Cardiac muscle cell (in vitro differentiated cells and primary cell): ENCODE data around the gene PIK3R1. TPM values are rescaled to one million over a fixed set of nuclear protein-coding genes. Genes with fewer than 3 reads are reported as not detected.

Experiments
- DNase-seq, 2 donors: peaks; one replicate each; pipeline versions ENCODE4 v3.0.0 to v3.0.0-alpha.2; 2010 to 2017; ENCODE audit warnings: low read depth in 1 of 2, low spot score in 1 of 2
- H3K27ac ChIP-seq: fragments of 200-600 bp; sonication (generic); 2 replicates; pipeline ENCODE4 v1.5.1; 2016
- H3K27me3 ChIP-seq: fragments of 200-600 bp; sonication (generic); 2 replicates; pipeline ENCODE4 v1.6.0; 2016; ENCODE audit warnings: control low read depth
- H3K36me3 ChIP-seq: fragments of 200-600 bp; sonication (generic); 2 replicates; pipeline ENCODE4 v1.5.1; 2016; ENCODE audit warnings: control low read depth
- H3K4me1 ChIP-seq: fragments of 200-600 bp; sonication (generic); 2 replicates; pipeline ENCODE4 v1.8.1; 2017; ENCODE audit warnings: low read depth, mild to moderate bottlenecking, mixed run types
- H3K4me3 ChIP-seq: fragments of 200-600 bp; sonication (generic); 2 replicates; pipeline ENCODE4 v1.5.1; 2016; ENCODE audit warnings: mild to moderate bottlenecking
- H3K9me3 ChIP-seq: fragments of 200-600 bp; sonication (generic); 2 replicates; pipeline ENCODE4 v1.5.1; 2017; ENCODE audit warnings: low read depth, mild to moderate bottlenecking, control low read depth
- CTCF ChIP-seq: IDR thresholded peaks from 2 replicates; pipeline ENCODE4 v1.5.1; 2012; ENCODE audit warnings: low read depth, mild to moderate bottlenecking, low read length
- polyA plus RNA-seq: library from polyadenylated mRNA; unstranded; fragments of >200 nt; fragmentation: Nextera tagmentation; extraction: Ambion mirVana; gene quantifications from 2 replicates; pipeline ENCODE4 v1.2.1, GENCODE V29; 2016
- total RNA-seq: library from RNA; depleted of rRNA; stranded (reverse); fragments of >200 nt; gene quantifications from 2 replicates; pipeline ENCODE4 v1.2.3, GENCODE V29; 2016

PIK3R1 gene
- total and polyA plus RNA-seq, 2 experiments from 2014 or later: 15.1 to 17.5 TPM

- no peak for TF ChIP-seq CTCF
- Histone ChIP-seq H3K27ac (no peak overlapping the region), H3K36me3 (no peaks in the 10 kb centered on the region), H3K9me3 (no peaks in the 10 kb centered on the region), H3K4me1 (peaks cover 18% of the 10 kb centered on the region), H3K27me3 (no peaks in the 10 kb centered on the region), H3K4me3 (no peak overlapping the region)
- DNase-seq: no peak
Observed at GRCh38 chr5:68270399-68270975, 54.9 kb downstream of the PIK3R1 start.

GRCh38 chr5:68271124-68271523, 55.6 kb downstream of the PIK3R1 start:
- Histone ChIP-seq H3K4me3 (no peak overlapping the region), H3K9me3 (no peaks in the 10 kb centered on the region), H3K27ac (no peak overlapping the region), H3K4me1 (peaks cover 18% of the 10 kb centered on the region), H3K36me3 (no peaks in the 10 kb centered on the region), H3K27me3 (no peaks in the 10 kb centered on the region)
- no peak for DNase-seq
- TF ChIP-seq CTCF: no peak

GRCh38 chr5:68272289-68272688, 56.7 kb downstream of the PIK3R1 start:
- peak; percentile 37 for TF ChIP-seq CTCF
- peak in 1 of 2 donors; percentile 37 for DNase-seq
- H3K27me3 ChIP-seq: no peaks in the 10 kb centered on the region
- no peak overlapping the region for H3K4me3 ChIP-seq
- peaks cover 10% of the 10 kb centered on the region for H3K4me1 ChIP-seq
- H3K9me3 ChIP-seq: no peaks in the 10 kb centered on the region
- H3K27ac ChIP-seq: no peak overlapping the region
- H3K36me3 ChIP-seq: no peaks in the 10 kb centered on the region

GRCh38 chr5:68273717-68274409, 58.3 kb downstream of the PIK3R1 start:
- no peak for TF ChIP-seq CTCF
- H3K27ac ChIP-seq: peak overlapping the region; percentile 49

GRCh38 chr5:68274847-68275651, 59.5 kb downstream of the PIK3R1 start:
- Histone ChIP-seq H3K27ac (no peak overlapping the region), H3K4me3 (no peak overlapping the region), H3K9me3 (no peaks in the 10 kb centered on the region), H3K36me3 (no peaks in the 10 kb centered on the region), H3K27me3 (no peaks in the 10 kb centered on the region), H3K4me1 (peaks cover 9% of the 10 kb centered on the region)
- no peak for DNase-seq
- no peak for TF ChIP-seq CTCF

More at GRCh38 chr5:68273717-68274409, 58.3 kb downstream of the PIK3R1 start:
- Histone ChIP-seq H3K9me3 (no peaks in the 10 kb centered on the region), H3K4me3 (no peak overlapping the region), H3K4me1 (peaks cover 9% of the 10 kb centered on the region), H3K36me3 (no peaks in the 10 kb centered on the region), H3K27me3 (no peaks in the 10 kb centered on the region)
- DNase-seq: peak in 1 of 2 donors; percentile 53
